Lung (tissue), 12 donors: ENCODE results near the gene SHMT2. TPM values are rescaled to one million over a fixed set of nuclear protein-coding genes. Genes with fewer than 3 reads are reported as not detected.

Experiments used
- ATAC-seq: fragments of 200-7000 bp; cut with Tn5 transposase; one replicate; pipeline ENCODE4 v1.9.1; 2020; ENCODE audit warnings: moderate number of reproducible peaks; ENCODE audit not compliant: insufficient read depth, low FRiP score
- DNase-seq, 3 donors: peaks; one replicate each; pipeline ENCODE4 v3.0.0-alpha.2; 2013 to 2017
- H3K27ac ChIP-seq, 2 donors: one replicate each; pipeline ENCODE4 v1.5.1; 2013; ENCODE audit warnings: mild to moderate bottlenecking in 2 of 2, moderate library complexity in 2 of 2, control low read depth in 1 of 2, inconsistent platforms in 1 of 2, low read depth in 1 of 2, low read length in 1 of 2
- H3K27me3 ChIP-seq, 3 donors: one replicate each; pipeline ENCODE4 v1.5.1; 2013; ENCODE audit warnings: low read length in 2 of 3; ENCODE audit not compliant: control insufficient read depth in 3 of 3, insufficient read depth in 3 of 3
- H3K36me3 ChIP-seq, 4 donors: one replicate each; pipeline ENCODE4 v1.5.1; 2013; ENCODE audit warnings: low read length in 4 of 4, mild to moderate bottlenecking in 1 of 4, moderate library complexity in 1 of 4; ENCODE audit not compliant: control insufficient read depth in 4 of 4, insufficient read depth in 4 of 4
- H3K4me1 ChIP-seq, 5 donors: one replicate each; pipeline ENCODE4 v1.5.1; 2013; ENCODE audit warnings: low read length in 5 of 5, mild to moderate bottlenecking in 2 of 5, moderate library complexity in 1 of 5; ENCODE audit not compliant: control insufficient read depth in 5 of 5, insufficient read depth in 5 of 5
- H3K4me3 ChIP-seq: one replicate; pipeline ENCODE4 v1.5.1; 2013; ENCODE audit warnings: mild to moderate bottlenecking, control low read depth, moderate library complexity
- H3K9ac ChIP-seq, 2 donors: one replicate each; pipeline ENCODE4 v1.5.1; 2013; ENCODE audit warnings: low read length in 2 of 2, control low read depth in 1 of 2; ENCODE audit not compliant: insufficient read depth in 1 of 2
- H3K9me3 ChIP-seq, 4 donors: one replicate each; pipeline ENCODE4 v1.5.1; 2013; ENCODE audit warnings: low read length in 3 of 4, mild to moderate bottlenecking in 1 of 4, moderate library complexity in 1 of 4; ENCODE audit not compliant: control insufficient read depth in 4 of 4, insufficient read depth in 3 of 4
- WGBS, 2 donors: extraction: QIAGEN DNeasy Blood & Tissue Kit; methylation state at CpG; one replicate each; pipeline ENCODE4 v1.1.7; 2013; 5-methylcytosine and 5-hydroxymethylcytosine counted together
- polyA plus RNA-seq, 2 donors: library from polyadenylated mRNA; stranded (reverse); fragments of 200-250 nt; gene quantifications; one replicate each; pipeline ENCODE4 v1.2.1, GENCODE V29; 2013
- total RNA-seq, 2 donors: library from RNA; depleted of rRNA in 1 of 2; stranded (reverse); fragments of >200 nt in 1 of 2; gene quantifications; one replicate each; pipeline ENCODE4 v1.2.1, GENCODE V29; 2014 to 2021
- TF ChIP-seq, protein P1 (sequence below): IDR thresholded peaks from 2 replicates; pipeline ENCODE4 v1.5.1; 2012; ENCODE audit warnings: mild to moderate bottlenecking; ENCODE audit errors: control extremely low read depth, extremely low read depth
- donor health status: control.
- donor health status: control.
- donor health status: Bipolar disorder and iron deficiency.
- donor health status: healthy.
- donor health status: DM: yes; HTN: yes; CAD: no.

SHMT2 gene
- total and polyA plus RNA-seq, 4 donors: 46.1 to 113 (median 76.8) TPM

DNA sequence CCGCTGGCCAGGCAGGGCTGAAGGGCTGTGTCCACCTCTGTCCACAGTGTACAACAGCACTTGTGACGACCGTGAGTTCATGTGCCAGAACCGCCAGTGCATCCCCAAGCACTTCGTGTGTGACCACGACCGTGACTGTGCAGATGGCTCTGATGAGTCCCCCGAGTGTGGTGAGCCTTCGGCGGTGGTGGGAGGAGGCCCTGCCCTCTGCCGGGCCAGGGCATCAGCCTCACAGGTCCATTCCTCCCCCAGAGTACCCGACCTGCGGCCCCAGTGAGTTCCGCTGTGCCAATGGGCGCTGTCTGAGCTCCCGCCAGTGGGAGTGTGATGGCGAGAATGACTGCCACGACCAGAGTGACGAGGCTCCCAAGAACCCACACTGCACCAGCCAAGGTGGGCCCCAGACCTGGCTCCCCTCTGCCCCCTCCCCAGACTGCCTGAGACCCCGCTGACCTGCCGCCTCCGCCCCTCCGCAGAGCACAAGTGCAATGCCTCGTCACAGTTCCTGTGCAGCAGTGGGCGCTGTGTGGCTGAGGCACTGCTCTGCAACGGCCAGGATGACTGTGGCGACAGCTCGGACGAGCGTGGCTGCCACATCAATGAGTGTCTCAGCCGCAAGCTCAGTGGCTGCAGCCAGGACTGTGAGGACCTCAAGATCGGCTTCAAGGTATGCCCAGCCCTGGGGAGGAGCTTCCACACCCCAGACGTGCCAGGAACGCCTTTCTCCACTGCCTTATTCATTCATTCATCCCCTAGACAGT is 33.7 kb upstream of the SHMT2 start:
- no peak for DNase-seq

DNA sequence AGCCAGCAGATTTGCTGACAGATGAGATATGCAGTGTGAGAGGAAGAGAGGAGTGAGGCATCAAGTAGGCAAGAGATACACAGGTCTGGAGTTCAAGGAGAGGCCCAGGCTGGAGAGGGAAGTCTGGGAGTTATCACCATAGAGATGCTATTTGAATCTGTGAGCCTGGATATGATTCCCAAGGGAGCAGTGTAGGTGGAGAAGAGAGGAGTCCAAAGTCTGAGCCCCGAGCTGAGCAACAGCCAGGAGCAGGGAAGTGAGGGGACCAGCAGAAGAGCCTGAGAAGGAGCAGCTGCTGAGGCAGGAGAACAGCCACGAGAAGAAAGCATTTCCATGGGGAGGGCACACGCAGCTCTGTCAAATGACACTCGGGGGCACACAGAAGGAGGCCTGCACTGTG is 33.1 kb upstream of the SHMT2 start:
- 79 to 89% methylated on average over 4 of the region's 4 CpGs for WGBS, 2 donors
- peaks cover 0 to 83% (median 66%) of the 10 kb centered on the region in 4 donors for H3K36me3 ChIP-seq

More for the DNA sequence above, 33.7 kb upstream of the SHMT2 start:
- H3K27me3 ChIP-seq: no peaks in the 10 kb centered on the region
- no peak for ATAC-seq
- H3K27ac ChIP-seq: no peak overlapping the region
- WGBS, 2 donors: 82 to 83% methylated on average over 34 of the region's 34 CpGs
- H3K4me3 ChIP-seq: no peak overlapping the region
- H3K4me1 ChIP-seq: peaks cover 0 to under 1% (median 0%) of the 10 kb centered on the region in 5 donors
- H3K36me3 ChIP-seq: peaks cover 0 to 84% (median 68%) of the 10 kb centered on the region in 4 donors
- H3K9ac ChIP-seq: no peak overlapping the region
- TF ChIP-seq, protein P1, sequence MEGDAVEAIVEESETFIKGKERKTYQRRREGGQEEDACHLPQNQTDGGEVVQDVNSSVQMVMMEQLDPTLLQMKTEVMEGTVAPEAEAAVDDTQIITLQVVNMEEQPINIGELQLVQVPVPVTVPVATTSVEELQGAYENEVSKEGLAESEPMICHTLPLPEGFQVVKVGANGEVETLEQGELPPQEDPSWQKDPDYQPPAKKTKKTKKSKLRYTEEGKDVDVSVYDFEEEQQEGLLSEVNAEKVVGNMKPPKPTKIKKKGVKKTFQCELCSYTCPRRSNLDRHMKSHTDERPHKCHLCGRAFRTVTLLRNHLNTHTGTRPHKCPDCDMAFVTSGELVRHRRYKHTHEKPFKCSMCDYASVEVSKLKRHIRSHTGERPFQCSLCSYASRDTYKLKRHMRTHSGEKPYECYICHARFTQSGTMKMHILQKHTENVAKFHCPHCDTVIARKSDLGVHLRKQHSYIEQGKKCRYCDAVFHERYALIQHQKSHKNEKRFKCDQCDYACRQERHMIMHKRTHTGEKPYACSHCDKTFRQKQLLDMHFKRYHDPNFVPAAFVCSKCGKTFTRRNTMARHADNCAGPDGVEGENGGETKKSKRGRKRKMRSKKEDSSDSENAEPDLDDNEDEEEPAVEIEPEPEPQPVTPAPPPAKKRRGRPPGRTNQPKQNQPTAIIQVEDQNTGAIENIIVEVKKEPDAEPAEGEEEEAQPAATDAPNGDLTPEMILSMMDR: no peak
- H3K9me3 ChIP-seq: no peaks in the 10 kb centered on the region

DNA sequence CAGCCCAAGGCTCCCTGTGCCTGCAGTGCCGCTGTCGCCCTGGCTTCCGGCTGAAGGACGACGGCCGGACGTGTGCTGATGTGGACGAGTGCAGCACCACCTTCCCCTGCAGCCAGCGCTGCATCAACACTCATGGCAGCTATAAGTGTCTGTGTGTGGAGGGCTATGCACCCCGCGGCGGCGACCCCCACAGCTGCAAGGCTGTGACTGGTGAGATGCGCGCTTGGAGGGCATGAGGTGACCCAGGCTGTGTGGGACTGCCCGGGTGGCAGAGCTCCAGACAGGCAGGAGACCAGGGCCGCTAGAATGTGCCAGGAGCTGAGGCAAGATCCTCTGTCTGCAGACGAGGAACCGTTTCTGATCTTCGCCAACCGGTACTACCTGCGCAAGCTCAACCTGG is 32.6 kb upstream of the SHMT2 start:
- Histone ChIP-seq H3K9me3 (no peaks in the 10 kb centered on the region), H3K36me3 (peaks cover 0 to 83% (median 62%) of the 10 kb centered on the region in 4 donors), H3K9ac (no peak overlapping the region), H3K4me1 (no peaks in the 10 kb centered on the region), H3K27me3 (no peaks in the 10 kb centered on the region), H3K27ac (no peak overlapping the region), H3K4me3 (no peak overlapping the region)
- ATAC-seq (no peak), DNase-seq (no peak)
- WGBS, 2 donors: 92 to 93% methylated on average over 22 of the region's 22 CpGs
- TF ChIP-seq, protein P1: no peak

More for the DNA sequence above, 33.1 kb upstream of the SHMT2 start:
- no peaks in the 10 kb centered on the region for H3K9me3 ChIP-seq
- ATAC-seq (no peak), DNase-seq (no peak)
- no peak overlapping the region for H3K27ac ChIP-seq
- TF ChIP-seq, protein P1: no peak
- no peak overlapping the region for H3K9ac ChIP-seq
- H3K27me3 ChIP-seq: no peaks in the 10 kb centered on the region
- H3K4me3 ChIP-seq: no peak overlapping the region
- no peaks in the 10 kb centered on the region for H3K4me1 ChIP-seq

DNA sequence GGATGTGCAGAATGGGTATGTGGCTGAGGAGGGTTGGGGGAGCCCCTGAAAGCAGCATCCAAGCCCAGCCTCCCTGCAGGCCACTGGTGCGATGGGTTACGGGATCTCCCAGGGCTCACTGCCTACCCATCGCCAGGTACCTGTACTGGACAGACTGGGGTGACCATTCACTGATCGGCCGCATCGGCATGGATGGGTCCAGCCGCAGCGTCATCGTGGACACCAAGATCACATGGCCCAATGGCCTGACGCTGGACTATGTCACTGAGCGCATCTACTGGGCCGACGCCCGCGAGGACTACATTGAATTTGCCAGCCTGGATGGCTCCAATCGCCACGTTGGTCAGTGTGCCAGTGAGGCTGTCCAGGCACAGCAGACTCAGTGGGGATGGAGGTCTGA is 31.2 kb upstream of the SHMT2 start:
- Histone ChIP-seq H3K9ac (no peak overlapping the region), H3K27me3 (no peaks in the 10 kb centered on the region), H3K4me3 (no peak overlapping the region), H3K9me3 (no peaks in the 10 kb centered on the region), H3K27ac (no peak overlapping the region), H3K4me1 (no peaks in the 10 kb centered on the region), H3K36me3 (peaks cover 0 to 83% (median 54%) of the 10 kb centered on the region in 4 donors)
- TF ChIP-seq, protein P1: no peak
- WGBS, 2 donors: 94 to 97% methylated on average over 17 of the region's 17 CpGs
- no peak for ATAC-seq
- DNase-seq: no peak
